ENCODE measurements around the gene SPSB4.

- TF ChIP-seq CTCF (IDR thresholded peaks at IDR 0.05; ENCODE audit: low read depth, low read length, missing input control) (no peak), ZBTB33 (IDR thresholded peaks at IDR 0.05) (no peak), MAX (IDR thresholded peaks at IDR 0.05) (no peak), TAF1 (conservative IDR thresholded peaks at IDR 0.05) (no peak), ATF3 (IDR thresholded peaks at IDR 0.05) (no peak), FOXA1 (IDR thresholded peaks at IDR 0.05) (no peak)
Observed at GRCh38 chr3:141152801-141153678, 101.9 kb downstream of the SPSB4 start.

Data from liver (tissue), 3 donors.